GM21825 (cell line): ENCODE measurements around the gene FUZ.
"Not testable (repeated sequence)": the region's sequence is repeated elsewhere in the genome, so short reads cannot be mapped to it uniquely, and the experiment has no call there.

ENCODE experiments used
- ATAC-seq: cut with Tn5 transposase; IDR thresholded peaks from one replicate; pipeline ENCODE4 v1.9.1; 2021; ENCODE audit warnings: mild to moderate bottlenecking, moderate library complexity; ENCODE audit not compliant: unreplicated experiment

Gene FUZ

GRCh38 chr19:49833599-49833998 is 20.5 kb upstream of the FUZ start:
- ATAC-seq = no peak

GRCh38 chr19:49832556-49832955 is 19.5 kb upstream of the FUZ start:
- no peak for ATAC-seq

GRCh38 chr19:49831592-49831991 is 18.5 kb upstream of the FUZ start:
- ATAC-seq = no peak

- ATAC-seq = no peak
Measured at GRCh38 chr19:49830766-49831165, 17.7 kb upstream of the FUZ start.

- no peak for ATAC-seq
Measured at GRCh38 chr19:49829721-49830120, 16.6 kb upstream of the FUZ start.

- no peak for ATAC-seq
Measured at GRCh38 chr19:49829200-49829599, 16.1 kb upstream of the FUZ start.

- no peak for ATAC-seq
Measured at GRCh38 chr19:49827034-49827433, 13.9 kb upstream of the FUZ start.

- ATAC-seq = no peak
Measured at GRCh38 chr19:49824662-49825061, 11.6 kb upstream of the FUZ start.

- no peak for ATAC-seq
Measured at GRCh38 chr19:49823472-49823871, 10.4 kb upstream of the FUZ start.

GRCh38 chr19:49820125-49820524 is 7.0 kb upstream of the FUZ start:
- ATAC-seq = no peak

- not testable (repeated sequence) for ATAC-seq
Measured at GRCh38 chr19:49819452-49820115, 6.5 kb upstream of the FUZ start.

GRCh38 chr19:49818649-49819370 is 5.7 kb upstream of the FUZ start:
- no peak for ATAC-seq

GRCh38 chr19:49817964-49818648 is 5.0 kb upstream of the FUZ start, which contains the start of gene MED25:
Gene MED25, plus strand, starts transcription at chr19:49818289. Its CDS starts 53 bp downstream, at chr19:49818342.
- ATAC-seq = peak; percentile 74

- no peak for ATAC-seq
Measured at GRCh38 chr19:49816590-49816989, 3.5 kb upstream of the FUZ start.

GRCh38 chr19:49814010-49814409 is 918 bp upstream of the FUZ start:
- no peak for ATAC-seq

- no peak for ATAC-seq
Measured at GRCh38 chr19:49812452-49812996, 568 bp downstream of the FUZ start.

GRCh38 chr19:49811328-49811727 is 1.8 kb downstream of the FUZ start:
- ATAC-seq = no peak

- ATAC-seq = no peak
Measured at GRCh38 chr19:49809941-49810389, 3.1 kb downstream of the FUZ start.

- no peak for ATAC-seq
Measured at GRCh38 chr19:49809160-49809940, 3.7 kb downstream of the FUZ start.

GRCh38 chr19:49808711-49809159 is 4.4 kb downstream of the FUZ start:
- ATAC-seq = no peak
